ENCODE data around the gene CACNA1C.

GRCh38 chr12:2054091-2055018, 1.6 kb downstream of the CACNA1C start:
- no peak for TF ChIP-seq CTCF (IDR thresholded peaks at IDR 0.05)
- TF ChIP-seq POLR2A (IDR thresholded peaks at IDR 0.05), result no peak
- peak in 1 of 3 donors; percentile 19 for TF ChIP-seq POLR2AphosphoS5 (IDR thresholded peaks at IDR 0.05)
